ENCODE results near the gene SCLT1.

SCLT1 gene

GRCh38 chr4:128983771-128984485 lies 109.4 kb downstream of the SCLT1 start:
- Histone ChIP-seq H3K4me1 (no peaks in the 10 kb centered on the region), H3K27ac (no peak overlapping the region), H3K9me3 (replicated peaks in 1 of 11) (peaks cover 0 to 7% (median 4%) of the 10 kb centered on the region in 11 experiments; a peak in 6 of 22 replicates), H3K4me2 (no peak overlapping the region), H3K36me3 (peaks cover 11 to 50% (median 27%) of the 10 kb centered on the region in 11 experiments), H3K4me3 (no peak overlapping the region), H3K9ac (no peak overlapping the region), H4K20me1 (no peaks in the 10 kb centered on the region), H3K27me3 (no peaks in the 10 kb centered on the region)
- no peak for TF ChIP-seq Cebpa-rat (IDR thresholded peaks at IDR 0.05)

GRCh38 chr4:128981377-128981776 lies 112.0 kb downstream of the SCLT1 start:
- no peak for TF ChIP-seq Cebpa-rat (IDR thresholded peaks at IDR 0.05)
- Histone ChIP-seq H4K20me1 (no peaks in the 10 kb centered on the region), H3K9ac (no peak overlapping the region), H3K4me1 (no peaks in the 10 kb centered on the region), H3K4me2 (no peak overlapping the region), H3K36me3 (peaks cover 4 to 37% (median 10%) of the 10 kb centered on the region in 11 experiments; a peak in 21 of 22 replicates), H3K27me3 (no peaks in the 10 kb centered on the region), H3K9me3 (replicated peaks in 1 of 11) (no peaks in the 10 kb centered on the region), H3K4me3 (no peak overlapping the region), H3K27ac (no peak overlapping the region)

- Histone ChIP-seq H3K36me3 (peaks cover 0 to 35% (median 5%) of the 10 kb centered on the region in 11 experiments; a peak in 18 of 22 replicates), H3K9ac (no peak overlapping the region), H3K4me3 (no peak overlapping the region), H3K9me3 (replicated peaks in 1 of 11) (no peaks in the 10 kb centered on the region), H3K4me1 (no peaks in the 10 kb centered on the region), H3K27me3 (no peaks in the 10 kb centered on the region), H3K4me2 (no peak overlapping the region), H4K20me1 (no peaks in the 10 kb centered on the region), H3K27ac (no peak overlapping the region)
- TF ChIP-seq Cebpa-rat (IDR thresholded peaks at IDR 0.05), result no peak
Observed at GRCh38 chr4:128980816-128981326, 112.5 kb downstream of the SCLT1 start.

- Histone ChIP-seq H3K27ac (no peak overlapping the region), H4K20me1 (no peaks in the 10 kb centered on the region), H3K36me3 (peaks cover 0 to 31% (median 4%) of the 10 kb centered on the region in 11 experiments; a peak in 4 of 22 replicates), H3K4me2 (no peak overlapping the region), H3K9ac (no peak overlapping the region), H3K4me3 (no peak overlapping the region), H3K27me3 (no peaks in the 10 kb centered on the region), H3K4me1 (no peaks in the 10 kb centered on the region), H3K9me3 (replicated peaks in 1 of 11) (no peaks in the 10 kb centered on the region)
- no peak for TF ChIP-seq Cebpa-rat (IDR thresholded peaks at IDR 0.05)
Observed at GRCh38 chr4:128979934-128980333, 113.4 kb downstream of the SCLT1 start.

- Histone ChIP-seq H3K27ac (no peak overlapping the region), H3K27me3 (no peaks in the 10 kb centered on the region), H3K4me2 (no peak overlapping the region), H4K20me1 (no peaks in the 10 kb centered on the region), H3K4me1 (no peaks in the 10 kb centered on the region), H3K9ac (no peak overlapping the region), H3K36me3 (peaks cover 0 to 33% (median 4%) of the 10 kb centered on the region in 11 experiments; a peak in 4 of 22 replicates), H3K9me3 (replicated peaks in 1 of 11) (no peaks in the 10 kb centered on the region), H3K4me3 (no peak overlapping the region)
- no peak for TF ChIP-seq Cebpa-rat (IDR thresholded peaks at IDR 0.05)
Observed at GRCh38 chr4:128978985-128979384, 114.4 kb downstream of the SCLT1 start.

- Histone ChIP-seq H3K9ac (no peak overlapping the region; a peak in 1 of 22 replicates), H3K27me3 (no peaks in the 10 kb centered on the region), H3K9me3 (replicated peaks in 1 of 11) (no peaks in the 10 kb centered on the region), H3K4me2 (no peak overlapping the region), H3K4me1 (no peaks in the 10 kb centered on the region), H4K20me1 (no peaks in the 10 kb centered on the region), H3K27ac (no peak overlapping the region), H3K4me3 (no peak overlapping the region), H3K36me3 (peaks cover 2 to 38% (median 5%) of the 10 kb centered on the region in 11 experiments; a peak in 12 of 22 replicates)
- TF ChIP-seq Cebpa-rat (IDR thresholded peaks at IDR 0.05), result no peak
Observed at GRCh38 chr4:128974136-128974581, 119.2 kb downstream of the SCLT1 start.

GRCh38 chr4:128973384-128973783 lies 120.0 kb downstream of the SCLT1 start:
- no peaks in the 10 kb centered on the region for H3K27me3 ChIP-seq
- peaks cover 7 to 40% (median 12%) of the 10 kb centered on the region in 11 experiments; a peak in 13 of 22 replicates for H3K36me3 ChIP-seq
- no peaks in the 10 kb centered on the region for H3K4me1 ChIP-seq
- H3K4me2 ChIP-seq, result no peak overlapping the region
- no peak overlapping the region for H3K4me3 ChIP-seq
- no peak overlapping the region for H3K9ac ChIP-seq
- no peaks in the 10 kb centered on the region for H4K20me1 ChIP-seq
- no peak overlapping the region for H3K27ac ChIP-seq
- no peak for TF ChIP-seq Cebpa-rat (IDR thresholded peaks at IDR 0.05)
- no peaks in the 10 kb centered on the region for H3K9me3 ChIP-seq (replicated peaks in 1 of 11)

- H3K27me3 ChIP-seq, result no peaks in the 10 kb centered on the region
- no peaks in the 10 kb centered on the region for H4K20me1 ChIP-seq
- no peak for TF ChIP-seq Cebpa-rat (IDR thresholded peaks at IDR 0.05)
- peaks cover 11 to 18% (median 15%) of the 10 kb centered on the region in 10 experiments for H3K4me1 ChIP-seq
- no peaks in the 10 kb centered on the region for H3K9me3 ChIP-seq (replicated peaks in 1 of 11)
- H3K36me3 ChIP-seq, result peaks cover 0 to 12% (median 4%) of the 10 kb centered on the region in 11 experiments; a peak in 6 of 22 replicates
- no peak overlapping the region for H3K4me3 ChIP-seq
- H3K4me2 ChIP-seq, result no peak overlapping the region
- no peak overlapping the region for H3K9ac ChIP-seq
- H3K27ac ChIP-seq, result no peak overlapping the region
Observed at GRCh38 chr4:128961405-128961804, 131.9 kb downstream of the SCLT1 start.

GRCh38 chr4:128958194-128958593 lies 135.1 kb downstream of the SCLT1 start:
- Histone ChIP-seq H3K4me2 (peak overlapping the region; percentile 26 to 71 (median 56); a peak in 21 of 22 replicates), H3K9me3 (replicated peaks in 1 of 11) (no peaks in the 10 kb centered on the region), H3K4me3 (no peak overlapping the region), H3K27ac (peak overlapping the region in 9 of 11 experiments; percentile 22 to 70 (median 54); a peak in 16 of 22 replicates), H4K20me1 (no peaks in the 10 kb centered on the region), H3K27me3 (no peaks in the 10 kb centered on the region), H3K9ac (no peak overlapping the region), H3K36me3 (peaks cover 0 to 13% (median 3%) of the 10 kb centered on the region in 11 experiments; a peak in 7 of 22 replicates), H3K4me1 (peaks cover 11 to 21% (median 17%) of the 10 kb centered on the region in 10 experiments)
- TF ChIP-seq Cebpa-rat (IDR thresholded peaks at IDR 0.05), result peak in 5 of 11 experiments; percentile 18 to 57 (median 42); a peak in 7 of 22 replicates

All from BLaER1 treated with 17β-estradiol and CSF1 and Interleukin-3, amounts not matched to agents 10 nM and 100 nM (cell line).